ENCODE results near the gene NFKBIL1.

Gene NFKBIL1

GRCh38 chr6:31574106-31575061, 27.0 kb downstream of the NFKBIL1 start:
- TF ChIP-seq NFIC (IDR thresholded peaks at IDR 0.05): no peak
- TF ChIP-seq EP300 (IDR thresholded peaks at IDR 0.05; ENCODE audit: borderline replicate concordance): no peak
- no peak for TF ChIP-seq TCF12 (IDR thresholded peaks at IDR 0.05; ENCODE audit: low read depth)
- TF ChIP-seq REST (IDR thresholded peaks at IDR 0.05; ENCODE audit: low read depth): no peak
- TF ChIP-seq MAX (IDR thresholded peaks at IDR 0.05): no peak
- no peak for TF ChIP-seq ZBTB7A (IDR thresholded peaks at IDR 0.05; ENCODE audit: low read depth)
- TF ChIP-seq CREB1 (IDR thresholded peaks at IDR 0.05; ENCODE audit: low read depth): no peak
- TF ChIP-seq USF1 (IDR thresholded peaks at IDR 0.05): no peak
- TF ChIP-seq YY1 (IDR thresholded peaks at IDR 0.05; ENCODE audit: low read depth): no peak
- no peak for TF ChIP-seq TEAD4 (IDR thresholded peaks at IDR 0.05)
- TF ChIP-seq RAD21 (IDR thresholded peaks at IDR 0.05; ENCODE audit: low read depth): no peak

- no peak for TF ChIP-seq CEBPB (IDR thresholded peaks at IDR 0.05)
- no peak for TF ChIP-seq MAX (IDR thresholded peaks at IDR 0.05)
- no peak for TF ChIP-seq CREB1 (IDR thresholded peaks at IDR 0.05; ENCODE audit: low read depth)
- no peak for TF ChIP-seq TAF1 (IDR thresholded peaks at IDR 0.05; ENCODE audit: low read depth)
- no peak for TF ChIP-seq USF1 (IDR thresholded peaks at IDR 0.05)
- TF ChIP-seq REST (IDR thresholded peaks at IDR 0.05; ENCODE audit: low read depth): no peak
- TF ChIP-seq EP300 (IDR thresholded peaks at IDR 0.05; ENCODE audit: borderline replicate concordance): no peak
- no peak for TF ChIP-seq FOXM1 (IDR thresholded peaks at IDR 0.05; ENCODE audit: borderline replicate concordance, low read depth)
- no peak for TF ChIP-seq ZBTB7A (IDR thresholded peaks at IDR 0.05; ENCODE audit: low read depth)
- TF ChIP-seq YY1 (IDR thresholded peaks at IDR 0.05; ENCODE audit: low read depth): no peak
- no peak for TF ChIP-seq TEAD4 (IDR thresholded peaks at IDR 0.05)
- no peak for TF ChIP-seq RAD21 (IDR thresholded peaks at IDR 0.05; ENCODE audit: low read depth)
- no peak for TF ChIP-seq NFIC (IDR thresholded peaks at IDR 0.05)
- TF ChIP-seq EGR1 (IDR thresholded peaks at IDR 0.05): no peak
- no peak for TF ChIP-seq TCF12 (IDR thresholded peaks at IDR 0.05; ENCODE audit: low read depth)
These were observed 28.0 kb downstream of the NFKBIL1 start, which contains the start of gene TNF for GRCh38 chr6:31575335-31575901. TNF (plus strand) TSS chr6:31575565; CDS start chr6:31575742, 177 bp downstream.

- TF ChIP-seq ZBTB7A (IDR thresholded peaks at IDR 0.05; ENCODE audit: low read depth) (no peak), USF1 (IDR thresholded peaks at IDR 0.05) (no peak), CREB1 (IDR thresholded peaks at IDR 0.05; ENCODE audit: low read depth) (no peak), TEAD4 (IDR thresholded peaks at IDR 0.05) (no peak), TCF12 (IDR thresholded peaks at IDR 0.05; ENCODE audit: low read depth) (no peak), TAF1 (IDR thresholded peaks at IDR 0.05; ENCODE audit: low read depth) (no peak), FOXM1 (IDR thresholded peaks at IDR 0.05; ENCODE audit: borderline replicate concordance, low read depth) (no peak), MAX (IDR thresholded peaks at IDR 0.05) (no peak), RAD21 (IDR thresholded peaks at IDR 0.05; ENCODE audit: low read depth) (no peak), EP300 (IDR thresholded peaks at IDR 0.05; ENCODE audit: borderline replicate concordance) (no peak), YY1 (IDR thresholded peaks at IDR 0.05; ENCODE audit: low read depth) (no peak), REST (IDR thresholded peaks at IDR 0.05; ENCODE audit: low read depth) (no peak)
These were observed 28.7 kb downstream of the NFKBIL1 start for GRCh38 chr6:31575952-31576685.
